Peyer's patch (tissue), 4 donors: ENCODE measurements around the gene CAVIN4. TPM values are rescaled to one million over a fixed set of nuclear protein-coding genes. Genes with fewer than 3 reads are reported as not detected.

Experiments used
- DNase-seq, 3 donors: peaks; one replicate each; pipeline ENCODE4 v3.0.0-alpha.2; 2017 to 2019
- H3K27ac ChIP-seq, 4 donors: fragments of 200-600 bp; sonication (generic); one replicate each; pipeline ENCODE4 v1.5.1; 2016 to 2019
- H3K27me3 ChIP-seq, 2 donors: fragments of 200-600 bp; sonication (generic); one replicate each; pipeline ENCODE4 v1.5.1; 2019
- H3K36me3 ChIP-seq, 3 donors: fragments of 200-600 bp; sonication (generic); one replicate each; pipeline ENCODE4 v1.5.1; 2016 to 2019
- H3K4me1 ChIP-seq, 4 donors: fragments of 200-600 bp; sonication (generic); one replicate each; pipeline ENCODE4 v1.5.1; 2016 to 2019
- H3K4me3 ChIP-seq, 4 donors: fragments of 200-600 bp; sonication (generic); 1 replicate in 3 of 4; 2 replicates in 1 of 4; pipeline ENCODE4 v1.5.1; 2016 to 2019; ENCODE audit warnings: mild to moderate bottlenecking in 1 of 4
- H3K9me3 ChIP-seq, 4 donors: fragments of 200-600 bp; sonication (generic); one replicate each; pipeline ENCODE4 v1.5.1; 2016 to 2019; ENCODE audit warnings: mild to moderate bottlenecking in 1 of 4
- CTCF ChIP-seq, 6 experiments: fragments of 450-650 bp in 4 of 6; fragments of 200-600 bp in 2 of 6; sonication (generic) in 1 of 6; IDR thresholded peaks; one replicate each; pipeline ENCODE4 v1.5.1; 2017 to 2019; ENCODE audit warnings: antibody characterized with exemption in 6 of 6, mild to moderate bottlenecking in 3 of 6, moderate library complexity in 1 of 6
- POLR2A ChIP-seq, 2 donors: fragments of 450-650 bp; IDR thresholded peaks; one replicate each; pipeline ENCODE4 v1.5.1; 2017; ENCODE audit warnings: antibody characterized with exemption in 2 of 2, mild to moderate bottlenecking in 2 of 2, moderate library complexity in 2 of 2
- total RNA-seq, 4 donors: library from RNA; depleted of rRNA; stranded (reverse); fragments of >200 nt; gene quantifications; one replicate each; pipeline ENCODE4 v1.1.0, GENCODE V29; 2016

The CAVIN4 gene
- total RNA-seq, 4 donors from 2014 or later, result not detected

GRCh38 chr9:100619194-100619593 lies 41.3 kb downstream of the CAVIN4 start:
- Histone ChIP-seq H3K27me3 (no peaks in the 10 kb centered on the region), H3K9me3 (peaks cover 0 to 6% (median 0%) of the 10 kb centered on the region in 4 donors), H3K4me3 (no peak overlapping the region), H3K4me1 (no peaks in the 10 kb centered on the region), H3K27ac (no peak overlapping the region), H3K36me3 (no peaks in the 10 kb centered on the region)
- DNase-seq, result no peak
- no peak for TF ChIP-seq CTCF (IDR thresholded peaks at IDR 0.05)
- no peak for TF ChIP-seq POLR2A (IDR thresholded peaks at IDR 0.05)

- TF ChIP-seq POLR2A (IDR thresholded peaks at IDR 0.05) (no peak), CTCF (IDR thresholded peaks at IDR 0.05) (no peak)
- no peaks in the 10 kb centered on the region for H3K36me3 ChIP-seq
- no peaks in the 10 kb centered on the region for H3K4me1 ChIP-seq
- no peak for DNase-seq
- H3K27me3 ChIP-seq, result no peaks in the 10 kb centered on the region
- H3K9me3 ChIP-seq, result peaks cover 0 to 6% (median 0%) of the 10 kb centered on the region in 4 donors
- no peak overlapping the region for H3K4me3 ChIP-seq
- no peak overlapping the region for H3K27ac ChIP-seq
Measured at GRCh38 chr9:100619665-100620064, 41.8 kb downstream of the CAVIN4 start.

GRCh38 chr9:100623969-100624368 lies 46.1 kb downstream of the CAVIN4 start:
- H3K27me3 ChIP-seq, result no peaks in the 10 kb centered on the region
- no peaks in the 10 kb centered on the region for H3K36me3 ChIP-seq
- H3K4me1 ChIP-seq, result no peaks in the 10 kb centered on the region
- no peak overlapping the region for H3K4me3 ChIP-seq
- DNase-seq, result no peak
- no peak overlapping the region for H3K27ac ChIP-seq
- no peaks in the 10 kb centered on the region for H3K9me3 ChIP-seq
- TF ChIP-seq POLR2A (IDR thresholded peaks at IDR 0.05) (no peak), CTCF (IDR thresholded peaks at IDR 0.05) (no peak)

- Histone ChIP-seq H3K27ac (no peak overlapping the region), H3K4me1 (no peaks in the 10 kb centered on the region), H3K36me3 (no peaks in the 10 kb centered on the region), H3K9me3 (no peaks in the 10 kb centered on the region), H3K4me3 (no peak overlapping the region), H3K27me3 (no peaks in the 10 kb centered on the region)
- TF ChIP-seq POLR2A (IDR thresholded peaks at IDR 0.05) (no peak), CTCF (IDR thresholded peaks at IDR 0.05) (no peak)
- no peak for DNase-seq
Measured at GRCh38 chr9:100626949-100627348, 49.1 kb downstream of the CAVIN4 start.

- Histone ChIP-seq H3K36me3 (no peaks in the 10 kb centered on the region), H3K4me1 (no peaks in the 10 kb centered on the region), H3K9me3 (no peaks in the 10 kb centered on the region), H3K27me3 (no peaks in the 10 kb centered on the region), H3K4me3 (no peak overlapping the region), H3K27ac (no peak overlapping the region)
- no peak for DNase-seq
- TF ChIP-seq POLR2A (IDR thresholded peaks at IDR 0.05), result no peak
Measured at GRCh38 chr9:100637787-100638186, 59.9 kb downstream of the CAVIN4 start.

Other genes starting within 250 kb of the CAVIN4 start
- 10 to 100 TPM in 2 of 4 donors, 1 to 10 TPM in 2; 8.1 to 23.1 (median 11.9) TPM for gene TEX10, start 225.1 kb upstream of the CAVIN4 start, total RNA-seq
- gene MSANTD3, start 150.9 kb upstream of the CAVIN4 start, total RNA-seq, result 10 to 100 TPM in 2 of 4 donors, 1 to 10 TPM in 2; 5.5 to 37.1 (median 9.5) TPM
- under 1 TPM in 1 of 4 donors, not detected in 3; 0.40 TPM for gene TMEFF1, start 104.9 kb upstream of the CAVIN4 start, total RNA-seq